Measurements from ENCODE around the gene MRPL10. TPM values are rescaled to one million over a fixed set of nuclear protein-coding genes. Genes with fewer than 3 reads are reported as not detected.
A peak's percentile ranks its signal among the peaks of the same experiment; 100 is the strongest.

The MRPL10 gene
- total and polyA plus RNA-seq, 10 of the 15 experiments (the other 5 are each of a cell fraction or from before 2014, with no cell fraction given) = 18.9 to 61.9 (median 47.3) TPM

DNA sequence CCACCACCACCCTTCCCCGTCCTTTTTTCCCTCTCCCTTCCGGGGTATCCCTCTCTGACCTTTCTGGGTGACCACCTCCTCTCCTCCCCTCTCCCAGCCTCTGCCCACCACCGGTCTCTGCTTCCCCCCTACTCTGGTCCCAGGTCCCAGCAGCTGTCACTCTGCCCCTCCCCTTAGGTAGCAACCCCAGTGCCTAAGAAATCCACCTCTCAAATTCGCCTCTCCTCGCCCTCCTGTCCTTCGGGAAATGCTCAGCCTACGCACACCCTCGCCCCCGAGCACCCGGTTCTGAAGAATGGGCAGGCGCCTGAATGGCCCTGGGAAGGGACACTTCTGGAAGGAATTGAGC, 20.4 kb upstream of the MRPL10 start (continued):
- TF ChIP-seq, protein P1, sequence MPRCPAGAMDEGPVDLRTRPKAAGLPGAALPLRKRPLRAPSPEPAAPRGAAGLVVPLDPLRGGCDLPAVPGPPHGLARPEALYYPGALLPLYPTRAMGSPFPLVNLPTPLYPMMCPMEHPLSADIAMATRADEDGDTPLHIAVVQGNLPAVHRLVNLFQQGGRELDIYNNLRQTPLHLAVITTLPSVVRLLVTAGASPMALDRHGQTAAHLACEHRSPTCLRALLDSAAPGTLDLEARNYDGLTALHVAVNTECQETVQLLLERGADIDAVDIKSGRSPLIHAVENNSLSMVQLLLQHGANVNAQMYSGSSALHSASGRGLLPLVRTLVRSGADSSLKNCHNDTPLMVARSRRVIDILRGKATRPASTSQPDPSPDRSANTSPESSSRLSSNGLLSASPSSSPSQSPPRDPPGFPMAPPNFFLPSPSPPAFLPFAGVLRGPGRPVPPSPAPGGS (IDR thresholded peaks at IDR 0.05; ENCODE audit: borderline replicate concordance, insufficient read depth, low read depth, low read length, poor library complexity, severe bottlenecking) = no peak
- TF ChIP-seq MYC (IDR thresholded peaks at IDR 0.05; ENCODE audit: insufficient read depth, insufficient read length, insufficient replicate concordance, low read length, severe bottlenecking) = no peak
- no peak for TF ChIP-seq BCL11A (IDR thresholded peaks at IDR 0.05; ENCODE audit: low read depth, low read length)
- no peak for TF ChIP-seq IRF4 (IDR thresholded peaks at IDR 0.05; ENCODE audit: low read depth, low read length)

DNA sequence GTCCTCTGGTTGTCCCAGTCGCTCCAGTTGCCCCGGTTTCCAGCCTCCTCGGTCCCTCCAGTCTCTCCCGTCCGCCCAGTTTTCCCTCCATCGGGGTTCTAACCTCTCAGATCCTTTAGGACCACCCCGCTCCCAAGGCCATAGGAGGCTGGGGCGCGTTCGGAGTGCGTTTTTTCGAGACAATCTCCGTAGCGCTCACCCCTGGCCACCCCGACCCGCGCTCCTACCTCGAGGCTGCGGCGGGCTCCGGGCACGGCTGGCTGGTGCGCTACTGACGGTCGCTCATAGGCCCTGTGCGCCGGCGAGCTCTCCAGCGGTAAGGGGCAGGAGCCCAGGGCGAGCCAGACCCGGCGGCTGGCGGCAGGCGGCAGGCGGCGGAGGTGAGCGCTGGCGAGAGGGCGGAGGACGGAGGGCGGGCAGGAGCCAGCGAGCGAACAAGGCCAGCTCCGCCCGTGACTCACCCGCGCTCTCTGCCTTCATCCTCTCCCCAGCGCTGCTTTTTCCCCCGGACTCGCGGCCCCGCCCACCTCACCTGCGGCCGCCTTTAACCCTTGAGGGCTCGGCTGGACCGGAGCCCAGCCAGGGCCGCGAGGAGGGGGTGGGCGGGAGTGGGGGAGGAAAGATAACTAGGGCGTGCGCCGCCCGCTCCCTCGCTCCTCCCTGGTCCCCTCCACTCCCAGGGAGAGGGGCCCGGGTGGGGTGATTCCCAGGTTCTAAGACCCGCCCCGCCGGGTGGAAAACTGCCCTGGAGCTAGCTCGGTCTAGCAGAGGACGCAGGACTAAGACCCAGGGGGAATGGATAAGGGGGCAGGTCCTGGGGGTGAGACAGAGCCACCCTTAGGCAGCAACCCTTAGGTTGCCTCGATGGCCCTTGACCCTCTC, 19.6 kb upstream of the MRPL10 start, which contains the start of gene SP6:
SP6 (minus strand) TSS at position 472 of the 882 bp plus-strand sequence. CDS start 2,734 bp downstream, outside the sequence.
- in situ Hi-C loops (cut with MboI) = no loop called here
- SMC1A ChIA-PET (ENCODE audit: uncharacterized antibody, unreplicated experiment) = interaction anchor here (2.5 to 13.1 kb wide), 2 partner anchors 10 to 38 kb away, joined by 6 to 231 read pairs; partner anchors contain the start of genes SCRN2 and SP2
- H3K4me1 ChIP-seq (ENCODE audit: control insufficient read depth, insufficient read depth, low read length) = peaks cover 5% of the 10 kb centered on the region
- CTCF ChIA-PET = interaction anchor here (1.3 to 12.4 kb wide), 3 partner anchors 10 to 38 kb away, joined by 3 to 502 read pairs (median 3); partner anchors contain the start of genes SCRN2 and SP2
- RAD21 ChIA-PET (ENCODE audit: unreplicated experiment) = interaction anchor here (0.7 to 1.4 kb wide), 4 partner anchors 10 to 99 kb away, joined by 3 to 5 read pairs (median 4); partner anchors contain the start of gene SCRN2
- no peak for DNase-seq (ENCODE audit: low read depth, low spot score)
- intact Hi-C loops (cut with micrococcal nuclease; ENCODE audit: unreplicated experiment) = no loop called here
- H3K4me3 ChIP-seq = no peak within 1 kb of the TSS
- BruUV-seq (replicated peaks) = no TSS peak
- peak; percentile 84 for ATAC-seq
- no peaks in the 10 kb centered on the region for H3K36me3 ChIP-seq (ENCODE audit: control insufficient read depth in 2 of 2, insufficient read depth in 2 of 2, low read length in 1 of 2)
- no peak for FAIRE-seq
- WGBS (ENCODE audit: insufficient coverage, insufficient replicate concordance, low lambda C conversion rate, missing lambda C conversion rate) = 20% methylated on average over 49 of the region's 71 CpGs
- no peak within 1 kb of the TSS for H3K9ac ChIP-seq (ENCODE audit: control insufficient read depth, insufficient read depth, low read length)
- no peak within 1 kb of the TSS for H2AFZ ChIP-seq (ENCODE audit: control insufficient read depth, low read depth, low read length)
- H3K79me2 ChIP-seq (ENCODE audit: control insufficient read depth, insufficient read depth, low read length) = no peaks in the 10 kb centered on the region
- POLR2A ChIA-PET = no interaction called here
- TF ChIP-seq RUNX3 (IDR thresholded peaks at IDR 0.05; ENCODE audit: low read length) = no peak
- TF ChIP-seq BHLHE40 (IDR thresholded peaks at IDR 0.05; ENCODE audit: borderline replicate concordance in 1 of 2, low read depth in 2 of 2, low read length in 1 of 2) = peak in 1 of 2 experiments; percentile 70; a peak in 1 of 4 replicates
- TF ChIP-seq DPF2 (IDR thresholded peaks at IDR 0.05) = no peak
- TF ChIP-seq SREBF2 (IDR thresholded peaks at IDR 0.05; ENCODE audit: low read length) = no peak
- H3K4me2 ChIP-seq (ENCODE audit: control insufficient read depth, insufficient read depth) = peak within 1 kb of the TSS; percentile 61; the same call in 1 of the 2 replicates
- H4K20me1 ChIP-seq (ENCODE audit: control insufficient read depth, insufficient read depth) = no peaks in the 10 kb centered on the region
- peaks cover 27 to 57% of the 10 kb centered on the region in 2 experiments for H3K27me3 ChIP-seq (replicated peaks in 1 of 2; ENCODE audit: control insufficient read depth in 2 of 2, insufficient read depth in 2 of 2, low read length in 1 of 2)
- H3K9me3 ChIP-seq (replicated peaks; ENCODE audit: control insufficient read depth, insufficient read depth, low read length) = no peaks in the 10 kb centered on the region
- H3K27ac ChIP-seq (ENCODE audit: control insufficient read depth, insufficient read depth) = no peak within 1 kb of the TSS
